Sigmoid colon (tissue), 7 donors: ENCODE measurements around the gene EPHA8. TPM values are rescaled to one million over a fixed set of nuclear protein-coding genes. Genes with fewer than 3 reads are reported as not detected.

ENCODE experiments used
- DNase-seq: peaks from one replicate; pipeline ENCODE4 v3.0.0-alpha.2; 2019
- H3K27ac ChIP-seq, 4 donors: fragments of 200-600 bp; sonication (generic); one replicate each; pipeline ENCODE4 v1.5.1; 2016 to 2019; ENCODE audit warnings: mild to moderate bottlenecking in 1 of 4
- H3K27me3 ChIP-seq, 3 donors: fragments of 200-600 bp; sonication (generic); one replicate each; pipeline ENCODE4 v1.5.1; 2019; ENCODE audit warnings: mild to moderate bottlenecking in 1 of 3
- H3K36me3 ChIP-seq, 4 donors: fragments of 200-600 bp; sonication (generic); one replicate each; pipeline ENCODE4 v1.5.1; 2016 to 2019
- H3K4me1 ChIP-seq, 4 donors: fragments of 200-600 bp; sonication (generic); one replicate each; pipeline ENCODE4 v1.5.1; 2017 to 2019
- H3K4me3 ChIP-seq, 4 donors: fragments of 200-600 bp; sonication (generic); one replicate each; pipeline ENCODE4 v1.5.1; 2017 to 2019; ENCODE audit warnings: mild to moderate bottlenecking in 2 of 4, moderate library complexity in 1 of 4
- H3K9me3 ChIP-seq, 4 donors: fragments of 200-600 bp in 3 of 4; sonication (generic) in 3 of 4; one replicate each; pipeline versions ENCODE4 v1.5.1 to v1.6.1; 2013 to 2019
- EP300 ChIP-seq, 4 donors: sonication (generic); formaldehyde crosslinking; IDR thresholded peaks; one replicate each; pipeline ENCODE4 v1.6.1; 2017; ENCODE audit warnings: antibody characterized with exemption in 4 of 4
- POLR2A ChIP-seq, 2 donors: fragments of 450-650 bp; IDR thresholded peaks; one replicate each; pipeline ENCODE4 v1.6.1; 2016; ENCODE audit warnings: antibody characterized with exemption in 2 of 2, mild to moderate bottlenecking in 2 of 2, moderate library complexity in 2 of 2
- POLR2AphosphoS5 ChIP-seq, 4 donors: sonication (generic); formaldehyde crosslinking; IDR thresholded peaks; one replicate each; pipeline ENCODE4 v1.6.1; 2017; ENCODE audit warnings: antibody characterized with exemption in 4 of 4
- WGBS, 2 donors: extraction: QIAGEN DNeasy Blood & Tissue Kit; methylation state at CpG; one replicate each; pipeline ENCODE4 v1.1.7; 2013; 5-methylcytosine and 5-hydroxymethylcytosine counted together
- intact Hi-C: fragments of 100-400 bp; cut with DNase I; formaldehyde crosslinking; loops from one replicate; pipeline ENCODE4 v1.15.1; 2023
- polyA plus RNA-seq, 3 donors: library from polyadenylated mRNA; stranded (reverse); fragments of 200-250 nt; gene quantifications; one replicate each; pipeline ENCODE4 v1.2.3, GENCODE V29; 2013
- total RNA-seq, 4 donors: library from RNA; depleted of rRNA; stranded (reverse); fragments of >200 nt; gene quantifications; one replicate each; pipeline ENCODE4 v1.1.0, GENCODE V29; 2016
- TF ChIP-seq, protein P1 (sequence below), 4 experiments: fragments of 450-650 bp in 3 of 4; fragments of 200-600 bp in 1 of 4; IDR thresholded peaks; one replicate each; pipeline ENCODE4 v1.5.1; 2016 to 2019; ENCODE audit warnings: antibody characterized with exemption in 4 of 4, mild to moderate bottlenecking in 3 of 4, moderate library complexity in 2 of 4
- donor health status: healthy with polysubstance abuse.
- donor health status: Bipolar disorder and iron deficiency.
- donor health status: healthy.

Gene EPHA8
- total and polyA plus RNA-seq, 7 donors, result not detected

DNA sequence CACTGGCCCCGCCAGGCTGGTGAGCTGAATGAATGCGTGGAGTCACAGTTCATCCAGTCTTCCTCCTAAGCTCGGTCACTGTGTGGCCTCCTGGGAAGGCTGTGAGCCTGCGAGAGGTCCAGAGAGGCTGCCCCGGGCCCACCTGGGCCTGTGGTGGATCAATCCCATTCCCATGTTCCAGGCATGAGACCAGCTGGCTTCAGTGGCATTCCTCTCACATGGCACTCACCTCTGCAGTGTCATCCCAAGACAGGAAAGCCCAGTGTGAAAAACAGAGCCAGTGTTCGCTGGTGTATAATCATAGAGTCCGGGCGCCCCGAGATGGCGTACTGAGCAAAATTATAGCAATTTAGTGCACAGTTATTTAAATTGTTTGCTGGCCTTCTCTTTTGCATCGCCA is 37.6 kb upstream of the EPHA8 start:
- TF ChIP-seq POLR2A (IDR thresholded peaks at IDR 0.05) (no peak), POLR2AphosphoS5 (IDR thresholded peaks at IDR 0.05) (no peak), EP300 (IDR thresholded peaks at IDR 0.05) (no peak)
- TF ChIP-seq, protein P1, sequence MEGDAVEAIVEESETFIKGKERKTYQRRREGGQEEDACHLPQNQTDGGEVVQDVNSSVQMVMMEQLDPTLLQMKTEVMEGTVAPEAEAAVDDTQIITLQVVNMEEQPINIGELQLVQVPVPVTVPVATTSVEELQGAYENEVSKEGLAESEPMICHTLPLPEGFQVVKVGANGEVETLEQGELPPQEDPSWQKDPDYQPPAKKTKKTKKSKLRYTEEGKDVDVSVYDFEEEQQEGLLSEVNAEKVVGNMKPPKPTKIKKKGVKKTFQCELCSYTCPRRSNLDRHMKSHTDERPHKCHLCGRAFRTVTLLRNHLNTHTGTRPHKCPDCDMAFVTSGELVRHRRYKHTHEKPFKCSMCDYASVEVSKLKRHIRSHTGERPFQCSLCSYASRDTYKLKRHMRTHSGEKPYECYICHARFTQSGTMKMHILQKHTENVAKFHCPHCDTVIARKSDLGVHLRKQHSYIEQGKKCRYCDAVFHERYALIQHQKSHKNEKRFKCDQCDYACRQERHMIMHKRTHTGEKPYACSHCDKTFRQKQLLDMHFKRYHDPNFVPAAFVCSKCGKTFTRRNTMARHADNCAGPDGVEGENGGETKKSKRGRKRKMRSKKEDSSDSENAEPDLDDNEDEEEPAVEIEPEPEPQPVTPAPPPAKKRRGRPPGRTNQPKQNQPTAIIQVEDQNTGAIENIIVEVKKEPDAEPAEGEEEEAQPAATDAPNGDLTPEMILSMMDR (IDR thresholded peaks at IDR 0.05), result no peak
- Histone ChIP-seq H3K27ac (no peak overlapping the region), H3K4me3 (no peak overlapping the region), H3K4me1 (peaks cover 0 to 19% (median 13%) of the 10 kb centered on the region in 4 donors), H3K27me3 (no peaks in the 10 kb centered on the region), H3K36me3 (peaks cover 15 to 73% (median 53%) of the 10 kb centered on the region in 4 donors), H3K9me3 (no peaks in the 10 kb centered on the region)
- DNase-seq, result no peak
- intact Hi-C loops, result no loop called here
- 96% methylated on average over 11 of the region's 11 CpGs for WGBS, 2 donors

DNA sequence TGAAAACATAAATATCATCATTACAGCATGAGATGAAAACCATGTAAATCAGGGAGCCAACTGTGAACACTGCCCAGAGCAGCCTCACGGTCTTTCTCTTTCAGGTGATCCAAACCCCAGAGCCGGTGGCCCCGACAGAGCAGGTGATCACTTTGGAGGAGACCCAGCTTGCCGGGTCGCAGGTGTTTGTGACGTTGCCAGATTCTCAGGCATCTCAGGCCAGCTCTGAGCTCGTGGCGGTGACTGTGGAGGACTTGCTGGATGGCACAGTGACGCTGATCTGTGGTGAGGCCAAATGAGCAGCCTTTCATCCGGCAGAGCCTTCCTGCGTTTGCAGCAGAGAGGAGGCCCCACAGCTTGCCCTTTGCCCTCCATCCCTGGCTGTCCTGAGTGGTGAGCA is 37.2 kb upstream of the EPHA8 start:
- Histone ChIP-seq H3K27ac (no peak overlapping the region), H3K27me3 (no peaks in the 10 kb centered on the region), H3K36me3 (peaks cover 15 to 68% (median 49%) of the 10 kb centered on the region in 4 donors), H3K4me3 (no peak overlapping the region), H3K4me1 (peaks cover 0 to 24% (median 17%) of the 10 kb centered on the region in 4 donors), H3K9me3 (no peaks in the 10 kb centered on the region)
- no peak for TF ChIP-seq POLR2A (IDR thresholded peaks at IDR 0.05)
- no peak for TF ChIP-seq EP300 (IDR thresholded peaks at IDR 0.05)
- TF ChIP-seq, protein P1 (IDR thresholded peaks at IDR 0.05), result no peak
- TF ChIP-seq POLR2AphosphoS5 (IDR thresholded peaks at IDR 0.05), result no peak
- no peak for DNase-seq
- 87 to 92% methylated on average over 11 of the region's 11 CpGs for WGBS, 2 donors
- intact Hi-C loops, result no loop called here

- Histone ChIP-seq H3K9me3 (no peaks in the 10 kb centered on the region), H3K4me3 (no peak overlapping the region), H3K4me1 (peaks cover 0 to 29% (median 22%) of the 10 kb centered on the region in 4 donors), H3K36me3 (peaks cover 15 to 63% (median 43%) of the 10 kb centered on the region in 4 donors), H3K27me3 (no peaks in the 10 kb centered on the region), H3K27ac (no peak overlapping the region)
- intact Hi-C loops, result no loop called here
- 86 to 93% methylated on average over 5 of the region's 5 CpGs for WGBS, 2 donors
- no peak for DNase-seq
- TF ChIP-seq POLR2A (IDR thresholded peaks at IDR 0.05) (no peak), POLR2AphosphoS5 (IDR thresholded peaks at IDR 0.05) (no peak), EP300 (IDR thresholded peaks at IDR 0.05) (no peak)
- TF ChIP-seq, protein P1 (IDR thresholded peaks at IDR 0.05), result no peak
Observed at GRCh38 chr1:22526677-22527076, 36.6 kb upstream of the EPHA8 start.

DNA sequence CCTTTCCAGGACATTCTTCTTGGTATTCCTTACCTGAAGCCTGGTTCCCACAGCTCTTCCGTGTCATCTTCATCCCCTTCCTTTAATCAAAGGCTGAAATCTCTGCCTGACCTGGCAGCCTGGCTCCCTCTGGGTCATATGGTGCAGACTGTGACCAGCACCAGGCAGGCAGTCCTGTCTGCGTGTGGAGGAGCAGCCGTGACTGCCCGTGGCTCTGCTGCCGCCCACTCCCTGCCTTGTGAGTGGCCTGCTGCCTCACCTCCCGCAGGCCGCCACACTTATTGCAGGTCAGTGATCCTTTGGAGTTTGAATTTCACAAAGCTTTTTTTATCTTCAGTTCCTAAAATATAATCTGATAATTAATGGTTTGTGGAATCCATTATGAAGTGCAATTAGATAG is 36.2 kb upstream of the EPHA8 start:
- TF ChIP-seq POLR2A (IDR thresholded peaks at IDR 0.05), result no peak
- TF ChIP-seq, protein P1 (IDR thresholded peaks at IDR 0.05), result no peak
- TF ChIP-seq POLR2AphosphoS5 (IDR thresholded peaks at IDR 0.05), result no peak
- no peak for TF ChIP-seq EP300 (IDR thresholded peaks at IDR 0.05)
- Histone ChIP-seq H3K4me1 (peaks cover 0 to 32% (median 25%) of the 10 kb centered on the region in 4 donors), H3K4me3 (no peak overlapping the region), H3K27me3 (no peaks in the 10 kb centered on the region), H3K27ac (no peak overlapping the region), H3K36me3 (peaks cover 15 to 58% (median 39%) of the 10 kb centered on the region in 4 donors), H3K9me3 (no peaks in the 10 kb centered on the region)
- intact Hi-C loops, result no loop called here
- WGBS, 2 donors, result 91 to 94% methylated on average over 7 of the region's 7 CpGs
- no peak for DNase-seq
